SK-N-SH (cell line): ENCODE results near the gene BMAL1. TPM values are rescaled to one million over a fixed set of nuclear protein-coding genes. Genes with fewer than 3 reads are reported as not detected.

ENCODE experiments used
- CTCF ChIA-PET: fragments of 300-600, 350-600 bp; formaldehyde crosslinking; extraction: SDS; loops from one replicate; lab custom pipeline; 2021; lab: Yijun Ruan, JAX
- POLR2A ChIA-PET: fragments of 350-600 bp; sonication (Branson Sonifier 250); formaldehyde crosslinking; extraction: SDS; loops from one replicate; lab custom pipeline; 2020; ENCODE audit warnings: antibody characterized with exemption, inconsistent platforms; lab: Yijun Ruan, JAX
- DNase-seq: peaks from one replicate; pipeline ENCODE4 v3.0.0; 2012
- H2AFZ ChIP-seq: fragments of 200-600 bp; sonication (generic); 2 replicates; pipeline ENCODE4 v1.8.1; 2016; ENCODE audit warnings: antibody characterized with exemption, mild to moderate bottlenecking, low read depth
- H3F3A ChIP-seq: fragments of 200-600 bp; sonication (generic); replicated peaks from 2 replicates; pipeline ENCODE3; 2016; ENCODE audit warnings: antibody characterized with exemption, mild to moderate bottlenecking; ENCODE audit not compliant: insufficient read depth
- H3K27ac ChIP-seq, 2 experiments: fragments of 200-500 bp in 1 of 2; fragments of 200-600 bp in 1 of 2; sonication (Bioruptor generic) in 1 of 2; sonication (generic), shearing (Covaris generic) in 1 of 2; 2 replicates each; pipeline versions ENCODE4 v1.5.1 to v1.6.1; 2014 to 2016; ENCODE audit warnings: low read depth in 2 of 2, inconsistent platforms in 1 of 2, low read length in 1 of 2, mild to moderate bottlenecking in 1 of 2, mixed read lengths in 1 of 2
- H3K27me3 ChIP-seq: fragments of 200-600 bp; sonication (generic), shearing (Covaris generic); 2 replicates; pipeline ENCODE4 v1.6.1; 2016; ENCODE audit warnings: mixed run types; ENCODE audit not compliant: insufficient read depth
- H3K36me3 ChIP-seq, 2 experiments: fragments of 200-500 bp in 1 of 2; fragments of 200-600 bp in 1 of 2; sonication (Bioruptor generic) in 1 of 2; sonication (generic) in 1 of 2; replicated peaks in 1 of 2; 2 replicates each; pipeline versions ENCODE3 to v1.5.1; 2014 to 2016; ENCODE audit warnings: low read length in 1 of 2, mild to moderate bottlenecking in 1 of 2; ENCODE audit not compliant: insufficient read depth in 2 of 2, control insufficient read depth in 1 of 2
- H3K4me1 ChIP-seq, 2 experiments: fragments of 200-500 bp in 1 of 2; fragments of 200-600 bp in 1 of 2; sonication (Bioruptor generic) in 1 of 2; sonication (generic), shearing (Covaris generic) in 1 of 2; 2 replicates each; pipeline versions ENCODE4 v1.5.1 to v1.6.1; 2014 to 2016; ENCODE audit warnings: low read depth in 1 of 2, low read length in 1 of 2, mixed run types in 1 of 2; ENCODE audit not compliant: insufficient read depth in 2 of 2, control insufficient read depth in 1 of 2
- H3K4me2 ChIP-seq: fragments of 200-600 bp; sonication (generic), shearing (Covaris generic); 2 replicates; pipeline ENCODE4 v1.6.1; 2017; ENCODE audit warnings: mixed run types
- H3K4me3 ChIP-seq, 2 experiments: fragments of 200-500 bp in 1 of 2; fragments of 200-600 bp in 1 of 2; sonication (Bioruptor generic) in 1 of 2; sonication (generic), shearing (Covaris generic) in 1 of 2; 2 replicates each; pipeline versions ENCODE4 v1.5.1 to v1.8.1; 2014 to 2016; ENCODE audit warnings: low read depth in 2 of 2, inconsistent platforms in 1 of 2, low read length in 1 of 2, mild to moderate bottlenecking in 1 of 2, mixed read lengths in 1 of 2, moderate library complexity in 1 of 2
- H3K79me2 ChIP-seq: fragments of 200-600 bp; sonication (generic); 2 replicates; pipeline ENCODE4 v1.8.1; 2017; ENCODE audit warnings: mild to moderate bottlenecking; ENCODE audit not compliant: insufficient read depth
- H3K9ac ChIP-seq: fragments of 200-600 bp; sonication (generic); 2 replicates; pipeline ENCODE4 v1.6.1; 2017; ENCODE audit warnings: mixed run types
- H3K9me2 ChIP-seq: fragments of 200-600 bp; sonication (generic); 2 replicates; pipeline ENCODE4 v1.6.1; 2017; ENCODE audit warnings: mixed run types
- H3K9me3 ChIP-seq: fragments of 200-600 bp; sonication (generic); 2 replicates; pipeline ENCODE4 v1.6.1; 2017; ENCODE audit warnings: mixed run types, mild to moderate bottlenecking, moderate library complexity
- H4K20me1 ChIP-seq: fragments of 200-600 bp; sonication (generic); 2 replicates; pipeline ENCODE4 v1.6.1; 2017; ENCODE audit warnings: mild to moderate bottlenecking, mixed run types; ENCODE audit not compliant: insufficient read depth
- FOSL2 ChIP-seq: IDR thresholded peaks from 2 replicates; pipeline ENCODE4 v1.4.0; 2012; ENCODE audit warnings: low read depth, mild to moderate bottlenecking, moderate library complexity, borderline replicate concordance
- MEF2A ChIP-seq: IDR thresholded peaks from 2 replicates; pipeline ENCODE4 v1.4.0; 2012; ENCODE audit warnings: low read depth, borderline replicate concordance
- MXI1 ChIP-seq: IDR thresholded peaks from 2 replicates; pipeline ENCODE4 v1.6.1; 2012; ENCODE audit warnings: mild to moderate bottlenecking, low read depth, low read length, improper control_type of control experiment
- RAD21 ChIP-seq: IDR thresholded peaks from 2 replicates; pipeline ENCODE4 v1.6.1; 2012; ENCODE audit warnings: mild to moderate bottlenecking, low read length
- RCOR1 ChIP-seq: fragments of 150-350 bp; IDR thresholded peaks from 2 replicates; pipeline ENCODE4 v1.6.1; 2017; ENCODE audit warnings: antibody characterized with exemption, low read length
- SIN3A ChIP-seq: IDR thresholded peaks from 2 replicates; pipeline ENCODE4 v1.6.1; 2012; ENCODE audit warnings: low read depth, mild to moderate bottlenecking, low read length, moderate library complexity, borderline replicate concordance
- SMC3 ChIP-seq: IDR thresholded peaks from 2 replicates; pipeline ENCODE4 v1.6.1; 2012; ENCODE audit warnings: low read depth, low read length, improper control_type of control experiment
- TAF1 ChIP-seq: IDR thresholded peaks from 2 replicates; pipeline ENCODE4 v1.6.1; 2012; ENCODE audit warnings: low read depth, mild to moderate bottlenecking, low read length, moderate library complexity, borderline replicate concordance
- WGBS: methylation state at CpG from one replicate; pipeline ENCODE4 v1.1.6; 2017; ENCODE audit warnings: low lambda C conversion rate; 5-methylcytosine and 5-hydroxymethylcytosine counted together
- polyA plus RNA-seq, 3 experiments: library from polyadenylated mRNA; depleted of rRNA; stranded (reverse); fragments of >200 nt; gene quantifications; 2 replicates each; pipeline ENCODE4 v1.2.3, GENCODE V29; 2012

Gene BMAL1
- polyA plus RNA-seq, 1 of the 3 experiments (the other 2 are of a cell fraction) = 6.5 TPM

DNA sequence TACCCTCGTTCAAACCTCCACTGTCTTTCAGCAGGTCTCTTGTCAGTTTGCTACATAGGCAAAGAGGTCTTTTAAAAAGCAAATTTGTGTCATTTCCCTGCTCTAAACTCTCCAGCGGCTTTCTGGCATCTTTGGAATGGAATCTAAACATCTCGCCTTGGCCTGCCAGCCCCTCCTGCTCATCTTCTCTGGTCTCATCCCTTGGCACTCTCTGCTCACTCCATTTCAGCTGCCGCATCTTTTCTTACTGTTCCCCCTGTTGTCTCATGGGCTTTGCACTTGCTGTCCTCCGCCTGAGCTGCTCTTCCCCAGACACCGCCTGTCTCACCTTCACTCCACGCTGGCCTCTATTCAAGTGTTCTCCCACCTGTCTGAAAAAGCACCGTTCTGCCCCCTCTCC is 46.6 kb downstream of the BMAL1 start:
- TF ChIP-seq SIN3A (no peak), MEF2A (no peak), MXI1 (no peak), RCOR1 (no peak), FOSL2 (no peak)
- no peaks in the 10 kb centered on the region for H3K9me2 ChIP-seq
- 92% methylated on average over 8 of the region's 8 CpGs for WGBS
- H3K36me3 ChIP-seq = no peaks in the 10 kb centered on the region
- no peak overlapping the region for H3K27ac ChIP-seq
- ChIA-PET CTCF (interaction anchor here (1.0 to 4.4 kb wide), 4 partner anchors 10 to 22 kb away, joined by 3 to 30 read pairs (median 4); no protein-coding TSS in a partner anchor), POLR2A (no interaction called here)
- no peaks in the 10 kb centered on the region for H3K9me3 ChIP-seq
- peaks cover 4% of the 10 kb centered on the region; the same call in 1 of the 2 replicates for H3K79me2 ChIP-seq
- DNase-seq = no peak
- no peaks in the 10 kb centered on the region for H4K20me1 ChIP-seq
- no peak overlapping the region for H3K4me3 ChIP-seq
- peaks cover 0 to 30% of the 10 kb centered on the region in 2 experiments; a peak in 3 of 4 replicates for H3K4me1 ChIP-seq
- no peak overlapping the region for H3K9ac ChIP-seq
- H3K4me2 ChIP-seq = no peak overlapping the region
- no peaks in the 10 kb centered on the region for H3F3A ChIP-seq
- no peaks in the 10 kb centered on the region for H3K27me3 ChIP-seq
- no peak overlapping the region for H2AFZ ChIP-seq

DNA sequence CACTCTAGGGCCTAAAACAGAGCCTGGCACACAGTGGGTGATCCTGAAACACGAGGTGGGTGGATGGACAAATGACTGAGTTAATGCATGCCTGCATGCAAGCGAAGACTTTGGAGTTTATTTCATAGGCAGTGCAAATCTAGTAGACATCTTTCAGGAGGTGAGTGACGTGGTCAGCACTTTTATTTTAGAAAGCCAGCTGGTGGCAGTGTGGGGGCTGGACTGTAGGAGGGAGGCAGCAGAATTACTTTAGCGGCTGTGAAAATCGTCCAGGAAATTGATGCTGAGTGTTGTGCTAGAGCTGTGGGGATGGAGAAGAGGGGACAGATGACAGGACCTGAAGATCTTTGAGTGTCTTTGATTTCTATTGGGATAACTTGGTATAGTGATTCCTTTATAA is 47.1 kb downstream of the BMAL1 start:
- Histone ChIP-seq H3K4me1 (peaks cover 5 to 36% of the 10 kb centered on the region in 2 experiments), H3K4me2 (no peak overlapping the region), H3K9ac (no peak overlapping the region), H3K9me3 (no peaks in the 10 kb centered on the region), H2AFZ (no peak overlapping the region), H3K4me3 (no peak overlapping the region), H3K9me2 (no peaks in the 10 kb centered on the region), H3F3A (no peaks in the 10 kb centered on the region), H3K27me3 (no peaks in the 10 kb centered on the region), H3K79me2 (peaks cover 3% of the 10 kb centered on the region; the same call in 1 of the 2 replicates), H3K36me3 (no peaks in the 10 kb centered on the region), H4K20me1 (no peaks in the 10 kb centered on the region), H3K27ac (peak overlapping the region in 1 of 2 experiments; percentile 18; a peak in 1 of 4 replicates)
- peak; percentile 15; the same call in 1 of the 2 replicates for TF ChIP-seq SMC3
- no peak for TF ChIP-seq SIN3A
- TF ChIP-seq RAD21 = peak; percentile 44
- ChIA-PET POLR2A (no interaction called here), CTCF (interaction anchor here (1.0 to 4.4 kb wide), 3 partner anchors 11 to 22 kb away, joined by 3 to 30 read pairs (median 4); no protein-coding TSS in a partner anchor)
- WGBS = 70% methylated on average over 5 of the region's 5 CpGs
- DNase-seq = peak; percentile 32

DNA sequence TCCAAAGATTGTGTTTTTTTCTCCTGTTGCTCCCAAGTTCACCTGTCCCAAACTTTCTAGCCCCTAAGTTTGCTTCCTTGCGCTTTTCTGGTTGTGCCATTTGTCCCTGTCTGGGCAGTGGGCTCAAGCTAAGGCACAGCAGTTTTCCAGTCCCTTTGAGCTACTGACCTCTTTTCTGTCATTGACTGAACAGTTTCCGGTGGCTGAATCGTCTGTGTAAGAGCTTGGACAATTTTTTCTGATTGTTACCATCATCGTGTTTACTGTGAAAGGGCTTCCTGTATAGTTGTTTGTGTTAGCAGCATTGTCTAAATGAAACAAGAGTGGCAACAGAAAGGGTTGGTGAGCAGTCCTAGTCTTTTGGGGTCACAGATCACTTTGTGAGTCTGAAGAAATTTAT is 49.8 kb downstream of the BMAL1 start:
- Histone ChIP-seq H3K27ac (peak overlapping the region in 1 of 2 experiments; percentile 98; a peak in 2 of 4 replicates), H3K79me2 (no peaks in the 10 kb centered on the region), H3K4me2 (no peak overlapping the region), H4K20me1 (no peaks in the 10 kb centered on the region), H3K27me3 (no peaks in the 10 kb centered on the region), H3F3A (peaks cover under 1% of the 10 kb centered on the region), H3K9me2 (no peaks in the 10 kb centered on the region), H3K4me1 (peaks cover 10 to 57% of the 10 kb centered on the region in 2 experiments), H3K9me3 (no peaks in the 10 kb centered on the region), H3K4me3 (no peak overlapping the region), H3K36me3 (no peaks in the 10 kb centered on the region), H2AFZ (no peak overlapping the region), H3K9ac (no peak overlapping the region)
- 66% methylated on average over 4 of the region's 4 CpGs for WGBS
- TF ChIP-seq MEF2A = no peak
- no peak for TF ChIP-seq TAF1
- ChIA-PET CTCF (interaction anchor here (0.6 to 1.7 kb wide), 4 partner anchors 8 to 55 kb away, joined by 3 to 6 read pairs (median 3); no protein-coding TSS in a partner anchor), POLR2A (no interaction called here)
- no peak for DNase-seq
